H1 (cell line): ENCODE data around the gene TTC4. TPM values are rescaled to one million over a fixed set of nuclear protein-coding genes. Genes with fewer than 3 reads are reported as not detected.

ENCODE experiments used
- CTCF ChIA-PET: fragments of 300-600 bp; sonication (Branson Sonifier 250); formaldehyde crosslinking; loops from one replicate; lab custom pipeline; 2021; ENCODE audit not compliant: partially characterized antibody; lab: Charles Lee
- POLR2A ChIA-PET: fragments of 300-600 bp; sonication (Branson Sonifier 250); formaldehyde crosslinking; loops from one replicate; lab custom pipeline; 2021; ENCODE audit warnings: inconsistent platforms; ENCODE audit not compliant: partially characterized antibody; lab: Charles Lee
- DNase-seq, 2 experiments: peaks; one replicate each; pipeline versions ENCODE4 v3.0.0 to v3.0.0-alpha.2; 2010 to 2022; ENCODE audit warnings: low spot score in 2 of 2, low read depth in 1 of 2, mixed read lengths in 1 of 2
- FAIRE-seq: peaks from 2 replicates; lab custom pipeline; 2011; peaks lifted over from hg19 to GRCh38; lab: Jason Lieb, UNC
- H2AFZ ChIP-seq: 2 replicates; pipeline ENCODE4 v1.8.1; 2012; ENCODE audit warnings: low read length, inconsistent platforms
- H2AK5ac ChIP-seq: 2 replicates; pipeline ENCODE4 v1.6.1; 2013; ENCODE audit warnings: low read depth, low read length
- H2BK120ac ChIP-seq: replicated peaks from 2 replicates; pipeline ENCODE3; 2013; ENCODE audit warnings: low read depth, low read length, inconsistent platforms
- H2BK12ac ChIP-seq: 2 replicates; pipeline ENCODE4 v1.6.1; 2013; ENCODE audit warnings: low read depth, low read length
- H2BK15ac ChIP-seq: 2 replicates; pipeline ENCODE4 v1.6.1; 2013; ENCODE audit warnings: low read length
- H2BK20ac ChIP-seq: 2 replicates; pipeline ENCODE4 v1.6.1; 2013; ENCODE audit warnings: low read length
- H2BK5ac ChIP-seq: 2 replicates; pipeline ENCODE4 v1.6.1; 2013; ENCODE audit warnings: low read depth, low read length
- H3K14ac ChIP-seq: 2 replicates; pipeline ENCODE4 v1.6.1; 2013; ENCODE audit warnings: inconsistent platforms; ENCODE audit not compliant: insufficient read length
- H3K18ac ChIP-seq: 2 replicates; pipeline ENCODE4 v1.6.1; 2013; ENCODE audit warnings: low read length; ENCODE audit errors: extremely low read depth
- H3K23ac ChIP-seq: 2 replicates; pipeline ENCODE4 v1.6.1; 2013; ENCODE audit warnings: inconsistent platforms; ENCODE audit not compliant: insufficient read length
- H3K23me2 ChIP-seq: 2 replicates; pipeline ENCODE4 v1.6.1; 2013; ENCODE audit warnings: low read depth, low read length
- H3K27ac ChIP-seq: 2 replicates; pipeline ENCODE4 v1.6.1; 2011; ENCODE audit warnings: low read depth, low read length, inconsistent platforms
- H3K27me3 ChIP-seq, 4 experiments: replicated peaks in 1 of 4; 1 replicate in 1 of 4; 2 replicates in 3 of 4; pipeline versions ENCODE4 v1.6.1 to v1.8.1; 2011 to 2013; ENCODE audit warnings: low read length in 3 of 4, mild to moderate bottlenecking in 3 of 4, inconsistent platforms in 2 of 4, mixed read lengths in 2 of 4, moderate library complexity in 1 of 4; ENCODE audit not compliant: control insufficient read depth in 3 of 4, insufficient read depth in 3 of 4; ENCODE audit errors: extremely low read depth in 1 of 4
- H3K36me3 ChIP-seq, 4 experiments: 2 replicates each; pipeline versions ENCODE4 v1.6.1 to v1.8.1; 2011 to 2013; ENCODE audit warnings: mild to moderate bottlenecking in 4 of 4, low read length in 3 of 4, moderate library complexity in 2 of 4, control low read depth in 1 of 4, inconsistent platforms in 1 of 4; ENCODE audit not compliant: insufficient read depth in 4 of 4, control insufficient read depth in 2 of 4
- H3K4ac ChIP-seq: replicated peaks from 2 replicates; pipeline ENCODE3; 2013; ENCODE audit warnings: low read length, low read depth, mixed read lengths, inconsistent platforms; ENCODE audit not compliant: insufficient read length
- H3K4me1 ChIP-seq, 4 experiments: replicated peaks in 1 of 4; 1 replicate in 1 of 4; 2 replicates in 3 of 4; pipeline versions ENCODE4 v1.6.1 to v1.8.1; 2011 to 2013; ENCODE audit warnings: low read length in 3 of 4, inconsistent platforms in 2 of 4, mixed read lengths in 1 of 4; ENCODE audit not compliant: insufficient read depth in 4 of 4, control insufficient read depth in 3 of 4
- H3K4me2 ChIP-seq, 2 experiments: 2 replicates each; pipeline versions ENCODE4 v1.6.1 to v1.8.1; 2011 to 2013; ENCODE audit warnings: low read depth in 2 of 2, low read length in 2 of 2, control low read depth in 1 of 2, inconsistent platforms in 1 of 2, mild to moderate bottlenecking in 1 of 2; ENCODE audit not compliant: insufficient read depth in 1 of 2
- H3K4me3 ChIP-seq, 4 experiments: fragments of 200-600, 300-600 bp in 1 of 4; sonication (generic), shearing (Covaris generic), sonication (Bioruptor Twin) in 1 of 4; 2 replicates each; pipeline versions ENCODE4 v1.5.1 to v1.8.1; 2011 to 2016; ENCODE audit warnings: low read length in 4 of 4, low read depth in 3 of 4, control low read depth in 2 of 4, inconsistent platforms in 2 of 4, mild to moderate bottlenecking in 2 of 4, mixed read lengths in 1 of 4, moderate library complexity in 1 of 4; ENCODE audit not compliant: insufficient read depth in 2 of 4; ENCODE audit errors: extremely low read depth in 1 of 4
- H3K56ac ChIP-seq: replicated peaks from 2 replicates; pipeline ENCODE3; 2013; ENCODE audit warnings: low read depth, mild to moderate bottlenecking, mixed read lengths, low read length, inconsistent platforms; ENCODE audit not compliant: insufficient read length
- H3K79me1 ChIP-seq: 2 replicates; pipeline ENCODE4 v1.6.1; 2013; ENCODE audit warnings: low read depth, low read length, control low read depth
- H3K79me2 ChIP-seq, 2 experiments: 2 replicates each; pipeline versions ENCODE4 v1.6.1 to v1.8.1; 2012 to 2013; ENCODE audit warnings: low read length in 2 of 2, mild to moderate bottlenecking in 2 of 2, inconsistent platforms in 1 of 2; ENCODE audit not compliant: insufficient read depth in 2 of 2, control insufficient read depth in 1 of 2
- H3K9ac ChIP-seq, 4 experiments: replicated peaks in 1 of 4; 1 replicate in 1 of 4; 2 replicates in 3 of 4; pipeline versions ENCODE4 v1.6.1 to v1.8.1; 2011 to 2013; ENCODE audit warnings: low read depth in 3 of 4, low read length in 3 of 4, control low read depth in 2 of 4, mild to moderate bottlenecking in 2 of 4, moderate library complexity in 2 of 4, inconsistent platforms in 1 of 4; ENCODE audit errors: extremely low read depth in 1 of 4
- H3K9me3 ChIP-seq, 2 experiments: 2 replicates each; pipeline versions ENCODE4 v1.6.1 to v1.8.1; 2012 to 2013; ENCODE audit warnings: mild to moderate bottlenecking in 2 of 2, moderate library complexity in 2 of 2, control low read depth in 1 of 2, inconsistent platforms in 1 of 2, low read depth in 1 of 2, low read length in 1 of 2, mixed read lengths in 1 of 2; ENCODE audit not compliant: insufficient read depth in 2 of 2
- H4K20me1 ChIP-seq, 2 experiments: replicated peaks in 1 of 2; 2 replicates each; pipeline versions ENCODE3 to v1.8.1; 2011 to 2013; ENCODE audit warnings: inconsistent platforms in 2 of 2, low read length in 2 of 2, mild to moderate bottlenecking in 1 of 2; ENCODE audit not compliant: insufficient read depth in 2 of 2, control insufficient read depth in 1 of 2
- H4K5ac ChIP-seq: 2 replicates; pipeline ENCODE4 v1.6.1; 2013; ENCODE audit warnings: low read length, low read depth, mixed read lengths, inconsistent platforms; ENCODE audit not compliant: insufficient read length
- H4K8ac ChIP-seq: 2 replicates; pipeline ENCODE4 v1.8.0; 2013; ENCODE audit warnings: mild to moderate bottlenecking, moderate library complexity, low read length, inconsistent platforms; ENCODE audit not compliant: insufficient read depth; ENCODE audit errors: extremely low read depth
- H4K91ac ChIP-seq: replicated peaks from 2 replicates; pipeline ENCODE3; 2013; ENCODE audit warnings: low read length, mixed read lengths, inconsistent platforms; ENCODE audit not compliant: insufficient read length
- ATF2 ChIP-seq: IDR thresholded peaks from 2 replicates; pipeline ENCODE4 v1.6.1; 2012; ENCODE audit warnings: low read length, inconsistent platforms
- CREB1 ChIP-seq: IDR thresholded peaks from 2 replicates; pipeline ENCODE4 v1.6.1; 2012; ENCODE audit warnings: inconsistent platforms
- EZH2 ChIP-seq: fragments of 200-600 bp; sonication (generic); IDR thresholded peaks from 2 replicates; pipeline ENCODE4 v1.7.1; 2012; ENCODE audit warnings: low read depth, mild to moderate bottlenecking, moderate library complexity, low read length, inconsistent platforms; ENCODE audit not compliant: severe bottlenecking
- HDAC6 ChIP-seq: IDR thresholded peaks from one replicate; pipeline ENCODE4 v1.7.1; 2012; ENCODE audit warnings: low read depth, mild to moderate bottlenecking, inconsistent platforms, low read length, moderate library complexity
- KDM5A ChIP-seq: fragments of 200-600 bp; IDR thresholded peaks from 2 replicates; pipeline ENCODE4 v1.7.1; 2012; ENCODE audit warnings: mild to moderate bottlenecking, low read length, inconsistent platforms, mixed read lengths
- SAP30 ChIP-seq: fragments of 300-600 bp; sonication (generic); IDR thresholded peaks from 2 replicates; pipeline ENCODE4 v1.7.1; 2012; ENCODE audit warnings: low read length, moderate library complexity, mild to moderate bottlenecking, inconsistent platforms; ENCODE audit not compliant: insufficient read depth, insufficient replicate concordance
- TAF1 ChIP-seq: IDR thresholded peaks from 2 replicates; pipeline ENCODE4 v1.6.1; 2011; ENCODE audit warnings: mild to moderate bottlenecking, low read depth, low read length
- YY1 ChIP-seq: IDR thresholded peaks from 2 replicates; pipeline ENCODE4 v1.6.1; 2011; ENCODE audit warnings: low read depth, mild to moderate bottlenecking, low read length
- WGBS, 2 experiments: shearing (Covaris generic) in 1 of 2; methylation state at CpG; one replicate each; pipeline versions ENCODE4 v1.1.6 to v1.1.7; 2013 to 2015; ENCODE audit warnings: low lambda C conversion rate in 2 of 2, mixed read lengths in 2 of 2, inconsistent platforms in 1 of 2, low coverage in 1 of 2, missing lambda C conversion rate in 1 of 2; ENCODE audit not compliant: insufficient replicate concordance in 2 of 2, insufficient coverage in 1 of 2, insufficient read length in 1 of 2; ENCODE audit errors: extremely low coverage in 1 of 2, missing lambda C conversion rate in 1 of 2; 5-methylcytosine and 5-hydroxymethylcytosine counted together
- polyA plus RNA-seq, 7 experiments: library from polyadenylated mRNA; depleted of rRNA in 3 of 7; stranded (reverse) in 5 of 7; unstranded in 2 of 7; fragments of >200 nt in 5 of 7; fragments of 200-250 nt in 2 of 7; gene quantifications; 1 replicate in 5 of 7; 2 replicates in 1 of 7; 4 replicates in 1 of 7; pipeline versions ENCODE4 v1.2.1 to v1.2.3, GENCODE V29; 2011 to 2013; ENCODE audit warnings: missing spikeins in 2 of 7, mixed read lengths in 2 of 7
- total RNA-seq: library from RNA; stranded (reverse); fragmentation: NEBNext Ultra II Directional; extraction: Animal tissue kit (Norgen Biotek cat#: 25700); gene quantifications from 2 replicates; pipeline ENCODE4 v1.2.1, GENCODE V29; 2021
- TF ChIP-seq, protein P1 (sequence below), 3 experiments: IDR thresholded peaks; 1 replicate in 2 of 3; 2 replicates in 1 of 3; pipeline versions ENCODE4 v1.5.1 to v1.6.1; 2011; ENCODE audit warnings: low read length in 3 of 3, mild to moderate bottlenecking in 3 of 3, inconsistent platforms in 2 of 3, low read depth in 1 of 3, moderate library complexity in 1 of 3; ENCODE audit not compliant: insufficient read depth in 1 of 3; ENCODE audit errors: control extremely low read depth in 1 of 3

TTC4 gene
- total and polyA plus RNA-seq, 2 of the 8 experiments (the other 6 are each of a cell fraction or from before 2014, with no cell fraction given), result 21.0 to 25.1 TPM

GRCh38 chr1:54685335-54685905 is 30.2 kb upstream of the TTC4 start:
- no peaks in the 10 kb centered on the region for H3K79me1 ChIP-seq
- H4K8ac ChIP-seq, result no peak overlapping the region
- DNase-seq (no peak), FAIRE-seq (no peak)
- CTCF ChIA-PET, result interaction anchor here (0.7 to 2.5 kb wide), 5 partner anchors 13 to 145 kb away, joined by 3 to 6 read pairs (median 4); no protein-coding TSS in a partner anchor
- no peak overlapping the region for H3K14ac ChIP-seq
- no peak overlapping the region for H3K4me2 ChIP-seq
- H3K27me3 ChIP-seq, result no peaks in the 10 kb centered on the region
- no peak overlapping the region for H2BK15ac ChIP-seq
- no peak overlapping the region for H2BK20ac ChIP-seq
- no peak overlapping the region for H2AK5ac ChIP-seq
- no peak overlapping the region for H4K5ac ChIP-seq
- no peaks in the 10 kb centered on the region for H3K9me3 ChIP-seq
- H3K79me2 ChIP-seq, result no peaks in the 10 kb centered on the region
- no peak overlapping the region for H3K9ac ChIP-seq
- H3K4me1 ChIP-seq, result peaks cover 0 to 4% (median 0%) of the 10 kb centered on the region in 4 experiments; a peak in 2 of 7 replicates
- H2BK12ac ChIP-seq, result 0 out of 2 replicates have a peak overlapping the region, but pooled peaks have one; percentile 50
- H3K18ac ChIP-seq, result no peak overlapping the region
- no peak overlapping the region for H2BK120ac ChIP-seq
- 80% methylated on average over 4 of the region's 4 CpGs; no CpG with 5 or more reads in 1 of the 2 experiments for WGBS, 2 experiments
- H3K36me3 ChIP-seq, result no peaks in the 10 kb centered on the region
- no peaks in the 10 kb centered on the region for H3K23me2 ChIP-seq
- no peak overlapping the region for H2AFZ ChIP-seq
- no peaks in the 10 kb centered on the region for H4K20me1 ChIP-seq
- no peak overlapping the region for H2BK5ac ChIP-seq
- H3K4ac ChIP-seq, result no peak overlapping the region
- H4K91ac ChIP-seq, result no peak overlapping the region
- no peak overlapping the region for H3K27ac ChIP-seq
- H3K4me3 ChIP-seq, result no peak overlapping the region
- no peak overlapping the region for H3K23ac ChIP-seq
- no peak overlapping the region for H3K56ac ChIP-seq
- POLR2A ChIA-PET, result interaction anchor here (0.6 kb wide), 1 partner anchor 282 kb away, joined by 4 read pairs; no protein-coding TSS in a partner anchor
- no peak for TF ChIP-seq TAF1
- TF ChIP-seq HDAC6, result no peak
- TF ChIP-seq ATF2, result no peak
- TF ChIP-seq SAP30, result no peak
- TF ChIP-seq EZH2, result no peak
- TF ChIP-seq KDM5A, result no peak
- TF ChIP-seq YY1, result no peak
- no peak for TF ChIP-seq CREB1
- TF ChIP-seq, protein P1, sequence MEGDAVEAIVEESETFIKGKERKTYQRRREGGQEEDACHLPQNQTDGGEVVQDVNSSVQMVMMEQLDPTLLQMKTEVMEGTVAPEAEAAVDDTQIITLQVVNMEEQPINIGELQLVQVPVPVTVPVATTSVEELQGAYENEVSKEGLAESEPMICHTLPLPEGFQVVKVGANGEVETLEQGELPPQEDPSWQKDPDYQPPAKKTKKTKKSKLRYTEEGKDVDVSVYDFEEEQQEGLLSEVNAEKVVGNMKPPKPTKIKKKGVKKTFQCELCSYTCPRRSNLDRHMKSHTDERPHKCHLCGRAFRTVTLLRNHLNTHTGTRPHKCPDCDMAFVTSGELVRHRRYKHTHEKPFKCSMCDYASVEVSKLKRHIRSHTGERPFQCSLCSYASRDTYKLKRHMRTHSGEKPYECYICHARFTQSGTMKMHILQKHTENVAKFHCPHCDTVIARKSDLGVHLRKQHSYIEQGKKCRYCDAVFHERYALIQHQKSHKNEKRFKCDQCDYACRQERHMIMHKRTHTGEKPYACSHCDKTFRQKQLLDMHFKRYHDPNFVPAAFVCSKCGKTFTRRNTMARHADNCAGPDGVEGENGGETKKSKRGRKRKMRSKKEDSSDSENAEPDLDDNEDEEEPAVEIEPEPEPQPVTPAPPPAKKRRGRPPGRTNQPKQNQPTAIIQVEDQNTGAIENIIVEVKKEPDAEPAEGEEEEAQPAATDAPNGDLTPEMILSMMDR (IDR thresholded peaks at IDR 0.05; ENCODE audit: control extremely low read depth in 1 of 3, insufficient read depth in 1 of 3, low read depth in 1 of 3, low read length in 3 of 3), result no peak
